Mesenchymal stem cell (in vitro differentiated cells and primary cell): ENCODE measurements around the gene AGAP3.
A peak's percentile ranks its signal among the peaks of the same experiment; 100 is the strongest.

ENCODE experiments used
- DNase-seq: peaks from one replicate; pipeline ENCODE4 v3.0.0-alpha.2; 2013
- H2AFZ ChIP-seq: one replicate; pipeline ENCODE4 v1.6.1; 2013; ENCODE audit warnings: low read depth, mild to moderate bottlenecking, control low read depth, inconsistent platforms, low read length, moderate library complexity
- H2AK5ac ChIP-seq: 2 replicates; pipeline ENCODE4 v1.6.1; 2013; ENCODE audit warnings: low read length, moderate library complexity, mild to moderate bottlenecking, inconsistent platforms; ENCODE audit not compliant: severe bottlenecking
- H2BK120ac ChIP-seq: one replicate; pipeline ENCODE4 v1.6.1; 2013; ENCODE audit warnings: low read depth, mild to moderate bottlenecking, inconsistent platforms, low read length, moderate library complexity
- H2BK12ac ChIP-seq, 2 experiments: one replicate each; pipeline ENCODE4 v1.6.1; 2013; ENCODE audit warnings: inconsistent platforms in 2 of 2, low read length in 2 of 2, mild to moderate bottlenecking in 2 of 2, moderate library complexity in 2 of 2, control low read depth in 1 of 2
- H2BK15ac ChIP-seq: one replicate; pipeline ENCODE4 v1.6.1; 2013; ENCODE audit warnings: mild to moderate bottlenecking, low read depth, inconsistent platforms; ENCODE audit not compliant: poor library complexity, severe bottlenecking
- H2BK5ac ChIP-seq: 2 replicates; pipeline ENCODE4 v1.6.1; 2013; ENCODE audit warnings: low read depth, mild to moderate bottlenecking, low read length, control low read depth, inconsistent platforms; ENCODE audit not compliant: poor library complexity, severe bottlenecking
- H3K14ac ChIP-seq, 2 experiments: one replicate each; pipeline ENCODE4 v1.6.1; 2013; ENCODE audit warnings: inconsistent platforms in 2 of 2, low read length in 2 of 2, control low read depth in 1 of 2, mild to moderate bottlenecking in 1 of 2, moderate library complexity in 1 of 2
- H3K18ac ChIP-seq, 2 experiments: one replicate each; pipeline ENCODE4 v1.6.1; 2013; ENCODE audit warnings: inconsistent platforms in 2 of 2, low read length in 2 of 2, control low read depth in 1 of 2, low read depth in 1 of 2, mild to moderate bottlenecking in 1 of 2
- H3K23ac ChIP-seq, 2 experiments: one replicate each; pipeline ENCODE4 v1.6.1; 2013; ENCODE audit warnings: inconsistent platforms in 2 of 2, low read length in 2 of 2, mild to moderate bottlenecking in 2 of 2, moderate library complexity in 2 of 2, control low read depth in 1 of 2
- H3K27ac ChIP-seq: 2 replicates; pipeline ENCODE4 v1.5.1; 2013; ENCODE audit warnings: mild to moderate bottlenecking, moderate library complexity, low read length, control low read depth, inconsistent platforms; ENCODE audit not compliant: poor library complexity, severe bottlenecking
- H3K27me3 ChIP-seq, 2 experiments: 2 replicates each; pipeline versions ENCODE4 v1.6.1 to v1.7.0; 2013; ENCODE audit warnings: low read length in 2 of 2, mild to moderate bottlenecking in 2 of 2, moderate library complexity in 2 of 2, control low read depth in 1 of 2, inconsistent platforms in 1 of 2; ENCODE audit not compliant: control insufficient read depth in 1 of 2, insufficient read depth in 1 of 2
- H3K36me3 ChIP-seq, 2 experiments: 2 replicates each; pipeline versions ENCODE4 v1.6.1 to v1.7.0; 2013; ENCODE audit warnings: low read length in 2 of 2, control low read depth in 1 of 2, inconsistent platforms in 1 of 2, low read depth in 1 of 2, mild to moderate bottlenecking in 1 of 2; ENCODE audit not compliant: insufficient read depth in 2 of 2, control insufficient read depth in 1 of 2
- H3K4ac ChIP-seq, 2 experiments: one replicate each; pipeline ENCODE4 v1.6.1; 2013; ENCODE audit warnings: inconsistent platforms in 2 of 2, low read length in 2 of 2, mild to moderate bottlenecking in 2 of 2, moderate library complexity in 2 of 2, control low read depth in 1 of 2, low read depth in 1 of 2
- H3K4me1 ChIP-seq: 2 replicates; pipeline ENCODE4 v1.6.1; 2013; ENCODE audit warnings: low read depth, low read length, control low read depth; ENCODE audit not compliant: control insufficient read depth, insufficient read depth
- H3K4me2 ChIP-seq: 2 replicates; pipeline ENCODE4 v1.6.1; 2013; ENCODE audit warnings: low read length, mild to moderate bottlenecking, inconsistent platforms; ENCODE audit not compliant: poor library complexity, severe bottlenecking
- H3K4me3 ChIP-seq, 2 experiments: 2 replicates each; pipeline versions ENCODE4 v1.5.1 to v1.7.0; 2013; ENCODE audit warnings: low read length in 2 of 2, mild to moderate bottlenecking in 2 of 2, control low read depth in 1 of 2, low read depth in 1 of 2; ENCODE audit not compliant: insufficient read depth in 1 of 2
- H3K79me1 ChIP-seq: replicated peaks from 2 replicates; pipeline ENCODE4 v1.6.1; 2013; ENCODE audit warnings: mild to moderate bottlenecking, control low read depth, low read length, inconsistent platforms; ENCODE audit not compliant: poor library complexity, severe bottlenecking
- H3K9ac ChIP-seq: 2 replicates; pipeline ENCODE4 v1.7.0; 2013; ENCODE audit warnings: mild to moderate bottlenecking, low read length, moderate library complexity
- H3K9me3 ChIP-seq: 2 replicates; pipeline ENCODE4 v1.7.0; 2013; ENCODE audit warnings: mild to moderate bottlenecking, low read length; ENCODE audit not compliant: control insufficient read depth
- H4K8ac ChIP-seq: one replicate; pipeline ENCODE4 v1.6.1; 2013; ENCODE audit warnings: inconsistent platforms, mild to moderate bottlenecking, low read length, moderate library complexity
- H4K91ac ChIP-seq: one replicate; pipeline ENCODE4 v1.6.1; 2013; ENCODE audit warnings: mild to moderate bottlenecking, low read length, inconsistent platforms
- WGBS: methylation state at CpG from one replicate; pipeline ENCODE4 v1.1.7; 2013; ENCODE audit warnings: mixed read lengths; 5-methylcytosine and 5-hydroxymethylcytosine counted together

The AGAP3 gene

DNA sequence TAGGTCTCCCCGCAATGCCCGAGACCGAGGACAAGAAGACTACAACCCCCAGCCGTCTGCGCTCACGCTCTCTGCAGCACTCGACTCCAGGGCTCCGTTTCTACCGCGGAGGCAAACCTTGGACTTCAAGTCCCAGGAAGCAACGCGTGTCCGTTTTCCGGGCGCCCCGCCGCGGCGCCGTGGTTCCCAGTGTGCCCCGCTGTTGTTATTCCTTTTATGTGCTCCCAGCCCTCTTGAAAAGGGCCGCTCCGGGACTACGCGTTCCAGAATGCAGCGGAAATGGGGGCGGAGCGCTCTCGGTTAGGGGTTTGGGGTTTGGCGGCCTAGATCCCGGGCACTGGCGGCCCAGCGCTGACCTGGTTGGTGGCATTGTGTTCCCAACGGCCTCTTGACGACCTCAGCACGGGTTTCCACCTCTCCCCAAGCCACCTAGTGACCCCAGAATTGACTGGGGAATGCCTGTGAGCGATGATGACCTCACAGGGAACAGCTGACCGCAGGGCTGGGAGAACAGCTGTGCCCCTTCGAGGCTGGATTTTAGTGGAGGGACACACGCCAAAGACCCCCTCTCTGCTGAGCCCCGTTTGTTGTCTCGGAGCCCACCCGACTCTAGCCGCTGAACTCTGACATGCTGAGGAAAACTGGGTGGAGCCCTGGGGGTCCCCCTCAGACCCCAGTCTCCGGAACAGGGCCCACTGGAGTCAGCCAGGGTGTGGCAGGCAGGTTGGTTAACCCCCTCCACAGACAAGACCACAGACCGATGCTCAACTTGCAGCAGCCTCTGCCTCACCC is 28.1 kb upstream of the AGAP3 start:
- peak overlapping the region; percentile 48 for H4K91ac ChIP-seq
- H3K9ac ChIP-seq = peak overlapping the region; percentile 90
- peak overlapping the region; percentile 67 for H2AFZ ChIP-seq
- peak overlapping the region; percentile 96 for H4K8ac ChIP-seq
- 2% methylated on average over 46 of the region's 46 CpGs for WGBS
- no peaks in the 10 kb centered on the region for H3K27me3 ChIP-seq
- H2BK12ac ChIP-seq = peak overlapping the region in 1 of 2 experiments; percentile 81
- H3K4me2 ChIP-seq = peak overlapping the region; percentile 78
- H3K23ac ChIP-seq = no peak overlapping the region
- H3K18ac ChIP-seq = peak overlapping the region; percentile 93 to 94
- peak overlapping the region; percentile 33 to 96 for H3K4me3 ChIP-seq
- peaks cover 19 to 30% of the 10 kb centered on the region in 2 experiments for H3K36me3 ChIP-seq
- H2BK120ac ChIP-seq = peak overlapping the region; percentile 96
- peak overlapping the region; percentile 87 for H2AK5ac ChIP-seq
- peak overlapping the region; percentile 89 to 97 for H3K4ac ChIP-seq
- peaks cover 40% of the 10 kb centered on the region for H3K4me1 ChIP-seq
- peak overlapping the region; percentile 95 for H3K27ac ChIP-seq
- H3K9me3 ChIP-seq = no peaks in the 10 kb centered on the region
- H2BK5ac ChIP-seq = peak overlapping the region; percentile 82
- peaks cover 15% of the 10 kb centered on the region for H3K79me1 ChIP-seq
- peak; percentile 100 for DNase-seq
- peak overlapping the region; percentile 19 for H2BK15ac ChIP-seq
- no peak overlapping the region for H3K14ac ChIP-seq

DNA sequence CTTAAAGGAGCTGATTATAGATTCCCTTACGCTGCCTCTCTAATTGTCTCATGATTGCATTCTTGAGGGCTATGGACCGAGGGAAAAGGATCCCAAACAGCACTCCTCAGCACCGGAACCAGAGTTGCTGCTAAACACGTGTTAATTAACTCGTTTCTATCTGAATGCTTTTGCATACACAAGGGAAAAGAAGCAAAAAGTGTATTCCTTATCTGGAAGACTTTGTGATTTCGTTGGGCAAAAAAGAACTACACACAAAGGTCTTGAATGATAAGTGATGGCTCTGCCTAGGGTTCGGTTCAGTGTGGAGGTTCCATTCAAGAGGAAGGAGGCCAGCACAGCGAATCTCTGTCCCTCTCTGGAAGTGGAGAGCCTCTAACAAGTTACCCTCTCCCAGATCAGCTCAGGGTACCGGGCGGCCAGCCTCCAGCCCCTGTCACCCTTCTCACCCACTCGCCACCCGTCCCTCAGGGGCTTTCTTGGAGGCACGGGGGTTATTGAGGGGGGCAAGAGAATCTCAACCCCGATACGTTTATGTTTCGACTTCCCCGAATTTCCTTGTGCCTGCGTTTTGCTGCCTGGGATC is 27.4 kb upstream of the AGAP3 start:
- Histone ChIP-seq H3K18ac (peak overlapping the region; percentile 93 to 95), H2BK15ac (peak overlapping the region; percentile 30), H2BK120ac (peak overlapping the region; percentile 96), H2BK12ac (peak overlapping the region; percentile 69 to 85), H3K36me3 (peaks cover 13 to 27% of the 10 kb centered on the region in 2 experiments), H3K4me1 (peaks cover 44% of the 10 kb centered on the region), H4K8ac (peak overlapping the region; percentile 39), H3K9me3 (no peaks in the 10 kb centered on the region), H3K79me1 (peaks cover 15% of the 10 kb centered on the region), H3K23ac (peak overlapping the region in 1 of 2 experiments; percentile 85), H2BK5ac (peak overlapping the region; percentile 60), H3K4me3 (peak overlapping the region; percentile 40 to 96), H3K27me3 (no peaks in the 10 kb centered on the region), H3K4ac (peak overlapping the region; percentile 89 to 97), H3K27ac (peak overlapping the region; percentile 95), H3K14ac (peak overlapping the region in 1 of 2 experiments; percentile 51), H3K4me2 (peak overlapping the region; percentile 84), H4K91ac (peak overlapping the region; percentile 48), H2AFZ (no peak overlapping the region), H2AK5ac (peak overlapping the region; percentile 42), H3K9ac (peak overlapping the region; percentile 90)
- 15% methylated on average over 13 of the region's 18 CpGs for WGBS
- peak; percentile 70 for DNase-seq

DNA sequence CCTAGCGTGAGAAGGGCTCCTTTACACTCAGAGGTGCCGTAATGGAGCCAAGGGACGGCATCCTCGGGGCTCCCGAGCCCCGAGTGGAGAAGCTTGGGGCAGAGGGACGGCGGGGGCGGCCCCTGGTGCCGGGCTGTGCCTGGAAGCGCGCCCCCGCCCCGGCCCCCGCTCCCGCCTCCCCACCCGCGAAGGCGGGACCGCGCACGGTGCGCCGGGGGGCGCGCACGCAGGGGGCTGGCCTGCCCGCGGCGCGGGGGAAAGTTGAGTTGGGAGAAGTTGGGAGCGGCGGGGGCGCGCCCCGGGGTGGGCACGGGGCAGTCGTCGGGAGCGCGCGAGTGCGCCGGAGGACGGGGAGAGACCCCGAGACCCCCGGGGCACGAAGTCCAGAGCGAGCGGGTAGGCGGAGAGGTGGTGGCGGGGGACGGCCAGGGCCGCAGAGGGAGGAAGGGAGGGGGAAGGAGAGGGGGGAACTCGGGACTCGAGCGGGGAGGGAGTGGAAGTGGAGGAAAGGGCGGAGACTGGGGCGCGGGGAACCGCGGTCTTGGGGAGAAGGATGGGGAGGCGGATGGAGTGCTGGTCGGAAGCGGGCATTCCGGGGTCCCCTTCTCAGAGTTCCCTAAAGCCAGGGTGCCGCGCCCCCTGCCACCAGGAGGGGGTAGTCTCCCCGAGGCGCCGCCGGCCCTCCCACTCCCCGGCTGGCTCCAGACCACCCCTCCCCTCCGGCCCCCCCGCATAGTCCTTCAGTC is 26.7 kb upstream of the AGAP3 start, which contains the start of gene SLC4A2:
TSS of gene SLC4A2 (plus strand) at position 223 of the 746 bp plus-strand sequence. CDS start 2,399 bp downstream, outside the sequence.
- H2BK15ac ChIP-seq = peak within 1 kb of the TSS; percentile 85
- H3K18ac ChIP-seq = peak within 1 kb of the TSS; percentile 93 to 95
- peaks cover 12 to 27% of the 10 kb centered on the region in 2 experiments for H3K36me3 ChIP-seq

More for the DNA sequence above, 26.7 kb upstream of the AGAP3 start, which contains the start of gene SLC4A2:
- peak; percentile 83 for DNase-seq
- peak within 1 kb of the TSS; percentile 96 for H4K8ac ChIP-seq
- peak within 1 kb of the TSS; percentile 89 to 97 for H3K4ac ChIP-seq
- peak within 1 kb of the TSS; percentile 90 for H3K9ac ChIP-seq
- H2AFZ ChIP-seq = no peak within 1 kb of the TSS
- under 1% methylated on average over 59 of the region's 75 CpGs for WGBS
- peak within 1 kb of the TSS; percentile 68 to 90 for H3K14ac ChIP-seq
- peak within 1 kb of the TSS; percentile 96 for H2BK120ac ChIP-seq
- peak within 1 kb of the TSS; percentile 84 for H4K91ac ChIP-seq
- no peaks in the 10 kb centered on the region for H3K27me3 ChIP-seq
- H3K4me2 ChIP-seq = peak within 1 kb of the TSS; percentile 93
- peak within 1 kb of the TSS; percentile 77 to 96 for H3K4me3 ChIP-seq
- peaks cover 19% of the 10 kb centered on the region for H3K79me1 ChIP-seq
- peak within 1 kb of the TSS; percentile 82 for H2BK5ac ChIP-seq
- H3K27ac ChIP-seq = peak within 1 kb of the TSS; percentile 95
- peak within 1 kb of the TSS; percentile 15 to 85 for H3K23ac ChIP-seq
- peak within 1 kb of the TSS; percentile 69 to 85 for H2BK12ac ChIP-seq
- H2AK5ac ChIP-seq = peak within 1 kb of the TSS; percentile 87
- peaks cover 50% of the 10 kb centered on the region for H3K4me1 ChIP-seq
- H3K9me3 ChIP-seq = no peaks in the 10 kb centered on the region
